AG10803 (cell line): Measurements from ENCODE around the gene PCBP3.

ENCODE experiments used
- DNase-seq: peaks from one replicate; pipeline ENCODE4 v3.0.0; 2010; ENCODE audit warnings: low read depth
- H3K4me3 ChIP-seq: 2 replicates; pipeline ENCODE4 v1.5.1; 2011; ENCODE audit warnings: mild to moderate bottlenecking, low read length, control low read depth
- TF ChIP-seq, protein P1 (sequence below): conservative IDR thresholded peaks from 2 replicates; pipeline ENCODE4 v1.5.1; 2011; ENCODE audit warnings: mild to moderate bottlenecking, low read length, control low read depth, inconsistent platforms

PCBP3 gene

GRCh38 chr21:45844181-45844580, 200.7 kb downstream of the PCBP3 start:
- no peak overlapping the region for H3K4me3 ChIP-seq
- no peak for DNase-seq
- TF ChIP-seq, protein P1, sequence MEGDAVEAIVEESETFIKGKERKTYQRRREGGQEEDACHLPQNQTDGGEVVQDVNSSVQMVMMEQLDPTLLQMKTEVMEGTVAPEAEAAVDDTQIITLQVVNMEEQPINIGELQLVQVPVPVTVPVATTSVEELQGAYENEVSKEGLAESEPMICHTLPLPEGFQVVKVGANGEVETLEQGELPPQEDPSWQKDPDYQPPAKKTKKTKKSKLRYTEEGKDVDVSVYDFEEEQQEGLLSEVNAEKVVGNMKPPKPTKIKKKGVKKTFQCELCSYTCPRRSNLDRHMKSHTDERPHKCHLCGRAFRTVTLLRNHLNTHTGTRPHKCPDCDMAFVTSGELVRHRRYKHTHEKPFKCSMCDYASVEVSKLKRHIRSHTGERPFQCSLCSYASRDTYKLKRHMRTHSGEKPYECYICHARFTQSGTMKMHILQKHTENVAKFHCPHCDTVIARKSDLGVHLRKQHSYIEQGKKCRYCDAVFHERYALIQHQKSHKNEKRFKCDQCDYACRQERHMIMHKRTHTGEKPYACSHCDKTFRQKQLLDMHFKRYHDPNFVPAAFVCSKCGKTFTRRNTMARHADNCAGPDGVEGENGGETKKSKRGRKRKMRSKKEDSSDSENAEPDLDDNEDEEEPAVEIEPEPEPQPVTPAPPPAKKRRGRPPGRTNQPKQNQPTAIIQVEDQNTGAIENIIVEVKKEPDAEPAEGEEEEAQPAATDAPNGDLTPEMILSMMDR = no peak

- TF ChIP-seq, protein P1 = no peak
- H3K4me3 ChIP-seq = no peak overlapping the region
- no peak for DNase-seq
Observed at GRCh38 chr21:45845063-45845769, 201.7 kb downstream of the PCBP3 start.

DNA sequence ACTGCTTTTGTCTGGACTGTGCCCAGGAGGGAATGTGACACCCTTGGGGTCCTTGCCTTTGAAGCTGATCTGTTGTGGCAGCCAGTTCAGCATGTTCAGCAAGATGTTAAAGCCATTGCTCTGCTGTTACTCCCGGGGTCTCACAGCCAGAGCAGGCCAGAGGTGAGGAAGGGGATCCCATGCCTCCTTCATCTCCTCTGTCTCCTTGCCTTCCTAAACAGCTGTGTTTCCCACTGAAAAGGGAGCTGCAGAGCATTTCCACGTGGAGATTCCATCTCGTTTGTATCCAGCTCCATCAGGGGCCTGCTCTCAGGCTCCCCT, 202.2 kb downstream of the PCBP3 start:
- TF ChIP-seq, protein P1 = no peak
- DNase-seq = no peak
- no peak overlapping the region for H3K4me3 ChIP-seq

- H3K4me3 ChIP-seq = no peak overlapping the region
- peak; percentile 69 for DNase-seq
- TF ChIP-seq, protein P1 = no peak
Observed at GRCh38 chr21:45846373-45847160, 203.0 kb downstream of the PCBP3 start.

DNA sequence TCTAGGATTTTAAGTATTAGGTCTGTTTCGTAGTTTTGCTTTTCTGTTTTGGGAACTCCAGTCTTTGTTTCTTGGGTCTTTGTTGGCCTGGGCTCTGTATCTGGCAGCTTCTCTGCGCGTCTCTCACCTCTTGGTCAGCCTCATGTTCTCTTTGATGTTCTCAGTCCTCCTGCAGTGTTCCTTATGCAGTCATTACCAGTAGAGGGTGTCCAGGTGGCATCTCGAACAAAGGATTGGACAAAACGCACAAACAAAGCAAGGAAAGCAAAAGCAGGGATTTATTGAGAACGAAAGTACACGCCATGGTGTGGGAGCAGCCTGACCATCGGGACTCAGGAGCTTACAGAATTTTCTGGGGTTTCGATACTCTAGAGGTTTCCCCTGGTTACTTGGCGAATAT, 204.3 kb downstream of the PCBP3 start:
- TF ChIP-seq, protein P1 = no peak
- DNase-seq = no peak
- no peak overlapping the region for H3K4me3 ChIP-seq

DNA sequence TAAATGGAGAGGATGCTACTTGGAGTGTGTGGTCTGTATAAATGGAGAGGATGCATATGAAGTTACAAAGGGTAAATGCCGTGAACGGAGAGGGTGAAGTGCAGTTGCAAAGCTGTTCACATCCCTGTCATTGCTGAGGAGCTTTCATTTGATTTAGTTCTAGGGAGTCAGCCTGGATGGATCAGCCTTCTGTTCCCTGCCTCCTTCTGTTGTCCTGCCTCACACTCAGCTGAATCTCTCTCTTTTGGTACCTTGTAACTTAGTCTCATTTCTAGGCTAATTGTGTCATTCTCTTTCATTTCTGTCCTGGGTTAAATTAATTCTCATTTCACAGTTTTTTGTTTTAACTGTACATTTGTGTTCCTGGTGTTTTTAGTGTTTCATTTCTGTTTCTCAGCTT, 204.8 kb downstream of the PCBP3 start:
- TF ChIP-seq, protein P1 = no peak
- H3K4me3 ChIP-seq = no peak overlapping the region
- no peak for DNase-seq

DNA sequence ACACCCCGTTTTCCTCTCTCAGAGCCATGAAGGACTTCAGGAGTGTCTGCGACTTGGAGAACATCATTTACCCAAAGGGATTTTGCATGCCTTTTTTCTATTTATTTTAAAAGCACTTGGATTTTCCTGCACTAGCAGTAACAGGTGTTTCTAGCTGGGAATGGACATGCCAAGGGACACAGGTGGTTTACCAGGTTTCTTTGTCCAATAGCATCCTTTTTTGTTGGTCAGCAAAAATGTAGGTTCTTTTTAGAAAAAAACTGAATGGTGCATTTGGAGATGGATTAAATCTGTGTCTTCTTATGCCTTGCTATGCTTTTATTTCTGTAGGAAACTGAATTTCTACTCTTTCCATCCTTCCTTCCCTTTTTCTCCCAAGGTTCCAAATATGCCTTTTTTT, 205.3 kb downstream of the PCBP3 start:
- TF ChIP-seq, protein P1 = no peak
- H3K4me3 ChIP-seq = no peak overlapping the region
- no peak for DNase-seq
